Hepatocyte (in vitro differentiated cells): Measurements from ENCODE around the gene CCNK. TPM values are rescaled to one million over a fixed set of nuclear protein-coding genes. Genes with fewer than 3 reads are reported as not detected.

Experiments
- DNase-seq: peaks from one replicate; pipeline ENCODE4 v3.0.0-alpha.2; 2016; ENCODE audit warnings: low spot score
- H2AFZ ChIP-seq: fragments of 200-600 bp; sonication (generic); 2 replicates; pipeline ENCODE4 v1.6.0; 2016; ENCODE audit warnings: antibody characterized with exemption, mild to moderate bottlenecking
- H3K27ac ChIP-seq: fragments of 200-600 bp; sonication (generic); 2 replicates; pipeline ENCODE4 v1.5.1; 2016; ENCODE audit warnings: mild to moderate bottlenecking
- H3K27me3 ChIP-seq: fragments of 200-600 bp; sonication (generic); 2 replicates; pipeline ENCODE4 v1.6.1; 2016
- H3K36me3 ChIP-seq: fragments of 200-600 bp; sonication (generic); replicated peaks from 2 replicates; pipeline ENCODE4 v1.5.1; 2016; ENCODE audit warnings: low read depth; ENCODE audit not compliant: insufficient read depth
- H3K4me1 ChIP-seq: fragments of 200-600 bp; sonication (generic); 2 replicates; pipeline ENCODE4 v1.5.1; 2016; ENCODE audit warnings: mild to moderate bottlenecking, moderate library complexity; ENCODE audit not compliant: insufficient read depth
- H3K4me2 ChIP-seq: fragments of 200-600 bp; sonication (generic); 2 replicates; pipeline ENCODE4 v1.6.0; 2016
- H3K4me3 ChIP-seq: fragments of 200-600 bp; sonication (generic); 2 replicates; pipeline ENCODE4 v1.5.1; 2016; ENCODE audit warnings: mild to moderate bottlenecking
- H3K79me2 ChIP-seq: fragments of 200-600 bp; sonication (generic); 2 replicates; pipeline ENCODE4 v1.6.0; 2017; ENCODE audit warnings: mild to moderate bottlenecking
- H3K9me2 ChIP-seq: fragments of 200-600 bp; sonication (generic); replicated peaks from 2 replicates; pipeline ENCODE4 v1.6.0; 2017; ENCODE audit warnings: mild to moderate bottlenecking; ENCODE audit not compliant: insufficient read depth
- H3K9me3 ChIP-seq: fragments of 200-600 bp; sonication (generic); 2 replicates; pipeline ENCODE4 v1.5.1; 2016; ENCODE audit warnings: low read depth, mild to moderate bottlenecking
- H4K20me1 ChIP-seq: fragments of 200-600 bp; sonication (generic); 2 replicates; pipeline ENCODE4 v1.6.0; 2016; ENCODE audit warnings: mild to moderate bottlenecking; ENCODE audit not compliant: insufficient read depth, poor library complexity, severe bottlenecking
- CTCF ChIP-seq: fragments of 200-600 bp; sonication (generic); IDR thresholded peaks from 2 replicates; pipeline ENCODE4 v1.5.1; 2016; ENCODE audit warnings: antibody characterized with exemption, mild to moderate bottlenecking; ENCODE audit not compliant: poor library complexity
- EZH2 ChIP-seq: fragments of 200-600 bp; sonication (generic); IDR thresholded peaks from 2 replicates; pipeline ENCODE4 v1.6.1; 2016; ENCODE audit warnings: antibody characterized with exemption, mild to moderate bottlenecking, borderline replicate concordance
- EZH2phosphoT487 ChIP-seq: fragments of 200-600 bp; sonication (generic); IDR thresholded peaks from one replicate; pipeline ENCODE4 v1.6.1; 2018; ENCODE audit warnings: antibody characterized with exemption, mild to moderate bottlenecking, low read depth, moderate library complexity; ENCODE audit not compliant: unreplicated experiment, severe bottlenecking
- WGBS: methylation state at CpG from one replicate; pipeline ENCODE4 v1.1.6; 2016; ENCODE audit warnings: low lambda C conversion rate; ENCODE audit errors: missing lambda C conversion rate; 5-methylcytosine and 5-hydroxymethylcytosine counted together
- polyA plus RNA-seq: library from polyadenylated mRNA; unstranded; fragments of >200 nt; fragmentation: Nextera tagmentation; extraction: Ambion mirVana; gene quantifications from 2 replicates; pipeline ENCODE4 v1.2.1, GENCODE V29; 2016
- total RNA-seq: library from RNA; depleted of rRNA; stranded (reverse); fragments of >200 nt; gene quantifications from 2 replicates; pipeline ENCODE4 v1.2.3, GENCODE V29; 2014

Gene CCNK
- total and polyA plus RNA-seq, 2 experiments from 2014 or later, result 11.1 to 15.6 TPM

GRCh38 chr14:99541677-99542470, 60.7 kb downstream of the CCNK start:
- Histone ChIP-seq H2AFZ (no peak overlapping the region), H3K27ac (no peak overlapping the region), H3K4me3 (no peak overlapping the region), H3K4me1 (peaks cover 38% of the 10 kb centered on the region), H4K20me1 (peaks cover 40% of the 10 kb centered on the region), H3K9me2 (no peaks in the 10 kb centered on the region), H3K79me2 (peaks cover 96% of the 10 kb centered on the region), H3K4me2 (no peak overlapping the region), H3K9me3 (no peaks in the 10 kb centered on the region), H3K27me3 (no peaks in the 10 kb centered on the region), H3K36me3 (no peaks in the 10 kb centered on the region)
- no peak for DNase-seq
- 69% methylated on average over 18 of the region's 18 CpGs for WGBS
- TF ChIP-seq EZH2phosphoT487 (no peak), CTCF (no peak)

- no peak overlapping the region for H2AFZ ChIP-seq
- no peak for DNase-seq
- H3K79me2 ChIP-seq, result peaks cover 98% of the 10 kb centered on the region
- H3K9me3 ChIP-seq, result no peaks in the 10 kb centered on the region
- H3K36me3 ChIP-seq, result no peaks in the 10 kb centered on the region
- H3K9me2 ChIP-seq, result no peaks in the 10 kb centered on the region
- no peak overlapping the region for H3K4me3 ChIP-seq
- H3K4me1 ChIP-seq, result peaks cover 31% of the 10 kb centered on the region
- H3K27ac ChIP-seq, result no peak overlapping the region
- TF ChIP-seq EZH2, result no peak
- TF ChIP-seq CTCF, result no peak
- TF ChIP-seq EZH2phosphoT487, result no peak
- no peaks in the 10 kb centered on the region for H3K27me3 ChIP-seq
- 92% methylated on average over 13 of the region's 13 CpGs for WGBS
- no peak overlapping the region for H3K4me2 ChIP-seq
- peaks cover 44% of the 10 kb centered on the region for H4K20me1 ChIP-seq
Observed at GRCh38 chr14:99542566-99542965, 61.4 kb downstream of the CCNK start.

- Histone ChIP-seq H3K27me3 (no peaks in the 10 kb centered on the region), H3K36me3 (no peaks in the 10 kb centered on the region), H2AFZ (no peak overlapping the region), H3K27ac (no peak overlapping the region), H4K20me1 (peaks cover 45% of the 10 kb centered on the region), H3K4me2 (no peak overlapping the region), H3K9me3 (no peaks in the 10 kb centered on the region), H3K9me2 (no peaks in the 10 kb centered on the region), H3K4me3 (no peak overlapping the region), H3K4me1 (peaks cover 23% of the 10 kb centered on the region), H3K79me2 (peaks cover 98% of the 10 kb centered on the region)
- TF ChIP-seq EZH2, result no peak
- no peak for TF ChIP-seq CTCF
- no peak for TF ChIP-seq EZH2phosphoT487
- DNase-seq, result no peak
- WGBS, result 90% methylated on average over 4 of the region's 4 CpGs
Observed at GRCh38 chr14:99543370-99543769, 62.2 kb downstream of the CCNK start.
